GM10847 (cell line): ENCODE measurements around the gene PTPN3.

Source experiments
- POLR2A ChIP-seq: IDR thresholded peaks from 2 replicates; pipeline ENCODE4 v1.6.1; 2011; ENCODE audit not compliant: insufficient read length; ENCODE audit errors: extremely low read depth

Gene PTPN3

GRCh38 chr9:109512170-109512756, 14.2 kb upstream of the PTPN3 start:
- TF ChIP-seq POLR2A, result no peak

GRCh38 chr9:109510506-109510905, 12.4 kb upstream of the PTPN3 start:
- TF ChIP-seq POLR2A, result no peak

- no peak for TF ChIP-seq POLR2A
Measured at GRCh38 chr9:109509611-109510010, 11.5 kb upstream of the PTPN3 start.

GRCh38 chr9:109507421-109507838, 9.3 kb upstream of the PTPN3 start:
- no peak for TF ChIP-seq POLR2A

- TF ChIP-seq POLR2A, result no peak
Measured at GRCh38 chr9:109506097-109506712, 8.1 kb upstream of the PTPN3 start.

- TF ChIP-seq POLR2A, result no peak
Measured at GRCh38 chr9:109504689-109505088, 6.6 kb upstream of the PTPN3 start.

- no peak for TF ChIP-seq POLR2A
Measured at GRCh38 chr9:109500421-109500974, 2.4 kb upstream of the PTPN3 start.

- no peak for TF ChIP-seq POLR2A
Measured at GRCh38 chr9:109499631-109500410, 1.7 kb upstream of the PTPN3 start.

- TF ChIP-seq POLR2A, result no peak
Measured at GRCh38 chr9:109499093-109499630, 1.1 kb upstream of the PTPN3 start.

GRCh38 chr9:109497226-109498153, 617 bp downstream of the PTPN3 start:
- TF ChIP-seq POLR2A, result no peak

GRCh38 chr9:109496841-109497225, 1.3 kb downstream of the PTPN3 start:
- no peak for TF ChIP-seq POLR2A

GRCh38 chr9:109496218-109496617, 1.9 kb downstream of the PTPN3 start:
- no peak for TF ChIP-seq POLR2A

GRCh38 chr9:109493648-109494047, 4.5 kb downstream of the PTPN3 start:
- no peak for TF ChIP-seq POLR2A

- no peak for TF ChIP-seq POLR2A
Measured at GRCh38 chr9:109491590-109491989, 6.5 kb downstream of the PTPN3 start.

GRCh38 chr9:109488791-109489492, 9.2 kb downstream of the PTPN3 start:
- TF ChIP-seq POLR2A, result no peak

- TF ChIP-seq POLR2A, result no peak
Measured at GRCh38 chr9:109488351-109488750, 9.8 kb downstream of the PTPN3 start.
